Astrocyte (in vitro differentiated cells and primary cell): ENCODE results near the gene SRMS. TPM values are rescaled to one million over a fixed set of nuclear protein-coding genes. Genes with fewer than 3 reads are reported as not detected.
"Not testable (repeated sequence)": the region's sequence is repeated elsewhere in the genome, so short reads cannot be mapped to it uniquely, and the experiment has no call there.

ENCODE experiments used
- DNase-seq: peaks from one replicate; pipeline ENCODE4 v3.0.0-alpha.2; 2010; ENCODE audit warnings: low read depth
- FAIRE-seq: peaks from 2 replicates; lab custom pipeline; 2011; peaks lifted over from hg19 to GRCh38; lab: Jason Lieb, UNC
- H2AFZ ChIP-seq: 2 replicates; pipeline ENCODE4 v1.6.0; 2012; ENCODE audit warnings: low read depth, low read length, inconsistent platforms
- H3K27ac ChIP-seq: 2 replicates; pipeline ENCODE4 v1.5.1; 2011; ENCODE audit warnings: low read depth, low read length, inconsistent platforms
- H3K27me3 ChIP-seq: 2 replicates; pipeline ENCODE4 v1.6.0; 2011; ENCODE audit warnings: low read length, inconsistent platforms; ENCODE audit not compliant: insufficient read depth
- H3K36me3 ChIP-seq: 2 replicates; pipeline ENCODE4 v1.5.1; 2011; ENCODE audit warnings: low read length, inconsistent platforms; ENCODE audit not compliant: insufficient read depth
- H3K4me1 ChIP-seq: 2 replicates; pipeline ENCODE4 v1.5.1; 2011; ENCODE audit warnings: low read length, inconsistent platforms; ENCODE audit not compliant: insufficient read depth
- H3K4me2 ChIP-seq: 2 replicates; pipeline ENCODE4 v1.6.0; 2012; ENCODE audit warnings: low read length, inconsistent platforms
- H3K4me3 ChIP-seq: 2 replicates; pipeline ENCODE4 v1.5.1; 2011; ENCODE audit warnings: low read depth, mild to moderate bottlenecking, low read length, inconsistent platforms; ENCODE audit not compliant: insufficient read depth
- H3K79me2 ChIP-seq: 2 replicates; pipeline ENCODE4 v1.6.0; 2012; ENCODE audit warnings: mild to moderate bottlenecking, low read length, inconsistent platforms; ENCODE audit not compliant: insufficient read depth
- H3K9ac ChIP-seq: 2 replicates; pipeline ENCODE4 v1.6.0; 2012; ENCODE audit warnings: mild to moderate bottlenecking, low read length, inconsistent platforms
- H3K9me3 ChIP-seq: 2 replicates; pipeline ENCODE4 v1.5.1; 2012; ENCODE audit warnings: low read depth, mild to moderate bottlenecking, low read length, inconsistent platforms; ENCODE audit not compliant: insufficient read depth
- H4K20me1 ChIP-seq: 2 replicates; pipeline ENCODE4 v1.6.0; 2012; ENCODE audit warnings: low read length, inconsistent platforms; ENCODE audit not compliant: insufficient read depth
- H3K27ac Mint-ChIP-seq: one replicate; pipeline ENCODE4 v1.8.0; 2021; ENCODE audit warnings: mild to moderate bottlenecking, mixed read lengths; ENCODE audit not compliant: unreplicated experiment
- H3K27me3 Mint-ChIP-seq: one replicate; pipeline ENCODE4 v1.8.0; 2021; ENCODE audit warnings: low read depth, mixed read lengths; ENCODE audit not compliant: unreplicated experiment
- H3K36me3 Mint-ChIP-seq: one replicate; pipeline ENCODE4 v1.8.0; 2021; ENCODE audit warnings: low read depth, mixed read lengths; ENCODE audit not compliant: unreplicated experiment
- H3K4me1 Mint-ChIP-seq: one replicate; pipeline ENCODE4 v1.8.0; 2021; ENCODE audit warnings: low read depth, mixed read lengths; ENCODE audit not compliant: unreplicated experiment
- H3K4me3 Mint-ChIP-seq: one replicate; pipeline ENCODE4 v1.8.0; 2021; ENCODE audit warnings: mild to moderate bottlenecking, moderate library complexity, mixed read lengths; ENCODE audit not compliant: unreplicated experiment
- H3K9me3 Mint-ChIP-seq: one replicate; pipeline ENCODE4 v1.8.0; 2021; ENCODE audit warnings: mild to moderate bottlenecking, mixed read lengths; ENCODE audit not compliant: unreplicated experiment
- EZH2 ChIP-seq: IDR thresholded peaks from 2 replicates; pipeline ENCODE4 v1.6.1; 2012; ENCODE audit warnings: mild to moderate bottlenecking, low read length, inconsistent platforms; ENCODE audit not compliant: insufficient read depth
- total RNA-seq: library from RNA; stranded (reverse); gene quantifications from 2 replicates; pipeline ENCODE4 v1.2.1, GENCODE V29; 2021
- TF ChIP-seq, protein P1 (sequence below): IDR thresholded peaks from 2 replicates; pipeline ENCODE4 v1.5.1; 2011; ENCODE audit warnings: low read depth, mild to moderate bottlenecking, inconsistent platforms, low read length, moderate library complexity; ENCODE audit not compliant: insufficient read depth

SRMS gene
- total RNA-seq, 1 donor from 2014 or later: 0.14 TPM

DNA sequence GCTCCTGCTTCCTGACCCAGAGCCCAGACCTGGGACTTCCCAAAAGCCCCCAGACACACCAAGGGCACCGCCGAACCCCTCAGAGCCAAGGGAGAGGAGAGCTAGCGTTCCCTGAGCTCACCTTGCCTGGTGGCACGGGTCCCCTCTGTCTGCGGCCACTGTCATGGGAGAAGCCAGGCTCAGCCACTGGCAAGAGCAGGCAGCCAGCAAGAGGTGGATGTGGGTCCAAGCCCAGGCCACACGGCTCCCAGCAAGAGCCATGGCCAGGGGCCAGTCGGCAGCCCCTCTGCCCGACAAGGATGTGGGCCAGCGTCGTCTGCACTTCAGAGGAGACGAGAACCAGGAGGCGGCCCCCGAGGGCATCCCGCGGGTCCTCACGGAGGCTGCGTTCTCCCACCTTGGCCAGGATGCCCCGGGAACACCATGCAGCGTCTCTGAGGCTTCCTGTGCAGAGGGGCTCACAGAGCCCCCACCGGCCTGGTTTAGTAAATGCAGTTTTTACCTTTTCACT, 29.1 kb downstream of the SRMS start:
- DNase-seq (no peak), FAIRE-seq (no peak)
- Histone ChIP-seq H3K79me2 (peaks cover 28% of the 10 kb centered on the region), H4K20me1 (peaks cover 23% of the 10 kb centered on the region), H2AFZ (no peak overlapping the region), H3K4me3 (no peak overlapping the region), H3K4me1 (peaks cover 14% of the 10 kb centered on the region), H3K4me2 (no peak overlapping the region), H3K36me3 (no peaks in the 10 kb centered on the region), H3K9ac (no peak overlapping the region), H3K27me3 (no peaks in the 10 kb centered on the region), H3K27ac (no peak overlapping the region), H3K9me3 (no peaks in the 10 kb centered on the region)
- Mint-ChIP-seq H3K27me3 (peaks cover 2% of the 10 kb centered on the region), H3K4me1 (peaks cover 2% of the 10 kb centered on the region), H3K27ac (no peak overlapping the region), H3K9me3 (peaks cover 2% of the 10 kb centered on the region), H3K36me3 (peaks cover 7% of the 10 kb centered on the region), H3K4me3 (peak overlapping the region; percentile 82)
- no peak for TF ChIP-seq EZH2

DNA sequence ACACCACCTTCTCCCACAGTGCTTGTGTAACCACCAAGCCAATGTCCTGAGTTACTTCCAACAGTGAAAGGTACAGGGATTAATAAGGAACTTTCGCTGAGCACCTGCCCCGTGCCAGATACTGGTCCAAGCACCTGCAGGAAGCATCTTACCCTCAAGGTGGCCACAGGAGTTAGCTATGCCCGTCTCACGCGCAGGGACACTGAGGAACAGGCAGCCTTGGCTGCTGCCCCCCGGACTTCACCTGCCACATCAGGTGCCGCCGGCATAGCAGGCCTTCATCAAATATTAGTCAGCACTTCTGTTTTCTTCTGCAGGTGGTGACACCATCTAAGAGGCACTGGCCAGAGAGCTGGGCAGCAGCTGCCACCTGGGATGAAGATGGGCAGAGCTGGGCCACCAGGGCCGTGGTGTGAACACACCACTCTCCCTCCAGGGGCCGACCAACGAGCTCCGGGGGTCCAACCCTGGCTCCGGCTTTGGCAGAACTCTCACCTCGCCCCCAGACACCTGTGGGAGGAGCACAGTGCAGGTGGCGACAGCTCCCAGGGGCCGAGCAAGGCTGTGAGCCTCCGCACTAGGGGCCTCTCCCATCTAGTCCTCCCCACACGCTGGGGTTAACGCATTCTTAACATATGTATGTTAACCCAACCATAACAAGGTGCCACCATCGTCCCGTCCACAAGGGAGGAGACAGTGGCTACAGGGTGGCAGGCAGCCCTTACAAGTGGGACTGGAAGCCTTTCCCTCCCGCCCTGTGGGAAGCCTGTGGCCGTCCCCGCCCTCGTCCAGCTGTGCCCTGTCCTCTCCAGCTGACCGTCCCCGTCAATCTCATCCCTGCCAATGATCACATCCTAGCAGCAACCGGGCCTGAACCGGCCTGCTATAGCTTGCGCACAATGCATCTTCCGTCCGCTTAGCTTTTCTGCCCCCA, 29.9 kb downstream of the SRMS start:
- Histone ChIP-seq H3K36me3 (no peaks in the 10 kb centered on the region), H3K4me1 (peaks cover 14% of the 10 kb centered on the region), H3K4me2 (no peak overlapping the region), H4K20me1 (peaks cover 16% of the 10 kb centered on the region), H3K27me3 (peaks cover 2% of the 10 kb centered on the region), H3K27ac (no peak overlapping the region), H3K79me2 (peaks cover 23% of the 10 kb centered on the region), H3K9ac (no peak overlapping the region), H3K4me3 (no peak overlapping the region), H2AFZ (no peak overlapping the region), H3K9me3 (peaks cover 3% of the 10 kb centered on the region)
- peak overlapping the region; percentile 70 for H3K4me3 Mint-ChIP-seq
- no peak overlapping the region for H3K27ac Mint-ChIP-seq
- H3K4me1 Mint-ChIP-seq: peaks cover 1% of the 10 kb centered on the region
- peaks cover 2% of the 10 kb centered on the region for H3K27me3 Mint-ChIP-seq
- DNase-seq (no peak), FAIRE-seq (no peak)
- H3K9me3 Mint-ChIP-seq: peaks cover 5% of the 10 kb centered on the region
- TF ChIP-seq, protein P1, sequence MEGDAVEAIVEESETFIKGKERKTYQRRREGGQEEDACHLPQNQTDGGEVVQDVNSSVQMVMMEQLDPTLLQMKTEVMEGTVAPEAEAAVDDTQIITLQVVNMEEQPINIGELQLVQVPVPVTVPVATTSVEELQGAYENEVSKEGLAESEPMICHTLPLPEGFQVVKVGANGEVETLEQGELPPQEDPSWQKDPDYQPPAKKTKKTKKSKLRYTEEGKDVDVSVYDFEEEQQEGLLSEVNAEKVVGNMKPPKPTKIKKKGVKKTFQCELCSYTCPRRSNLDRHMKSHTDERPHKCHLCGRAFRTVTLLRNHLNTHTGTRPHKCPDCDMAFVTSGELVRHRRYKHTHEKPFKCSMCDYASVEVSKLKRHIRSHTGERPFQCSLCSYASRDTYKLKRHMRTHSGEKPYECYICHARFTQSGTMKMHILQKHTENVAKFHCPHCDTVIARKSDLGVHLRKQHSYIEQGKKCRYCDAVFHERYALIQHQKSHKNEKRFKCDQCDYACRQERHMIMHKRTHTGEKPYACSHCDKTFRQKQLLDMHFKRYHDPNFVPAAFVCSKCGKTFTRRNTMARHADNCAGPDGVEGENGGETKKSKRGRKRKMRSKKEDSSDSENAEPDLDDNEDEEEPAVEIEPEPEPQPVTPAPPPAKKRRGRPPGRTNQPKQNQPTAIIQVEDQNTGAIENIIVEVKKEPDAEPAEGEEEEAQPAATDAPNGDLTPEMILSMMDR: no peak
- no peak for TF ChIP-seq EZH2
- H3K36me3 Mint-ChIP-seq: peaks cover 8% of the 10 kb centered on the region

DNA sequence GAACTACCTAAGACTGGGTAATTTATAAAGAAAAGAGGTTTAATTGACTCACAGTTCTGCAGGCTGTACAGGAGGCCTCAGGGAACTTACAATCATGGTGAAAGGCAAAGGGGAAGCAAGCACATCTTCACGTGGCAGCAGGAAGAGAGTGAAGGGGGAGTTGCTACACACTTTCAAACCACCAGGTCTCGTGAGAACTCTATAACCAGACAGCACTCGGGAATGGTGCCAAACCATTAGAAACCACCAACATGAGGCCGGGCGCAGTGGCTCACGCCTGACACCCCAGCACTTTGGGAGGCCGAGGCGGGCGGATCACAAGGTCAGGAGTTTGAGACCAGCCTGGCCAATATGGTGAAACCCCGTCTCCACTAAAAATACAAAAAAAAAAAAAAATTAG, 33.0 kb downstream of the SRMS start:
- H3K4me3 Mint-ChIP-seq, H3K9ac ChIP-seq, H3K4me3 ChIP-seq, H3K27me3 Mint-ChIP-seq, H3K4me2 ChIP-seq, H4K20me1 ChIP-seq, H3K9me3 ChIP-seq, H3K79me2 ChIP-seq, H3K36me3 ChIP-seq, H3K27ac Mint-ChIP-seq, H3K27me3 ChIP-seq, H3K9me3 Mint-ChIP-seq, FAIRE-seq, H2AFZ ChIP-seq, H3K4me1 ChIP-seq, H3K27ac ChIP-seq, DNase-seq, H3K4me1 Mint-ChIP-seq, H3K36me3 Mint-ChIP-seq: not testable (repeated sequence)
